Choroid plexus epithelial cell (primary cell): ENCODE results near the gene P2RX5.

Experiments
- DNase-seq: peaks from one replicate; pipeline ENCODE4 v3.0.0-alpha.2; 2010; ENCODE audit warnings: low read depth
- H3K4me3 ChIP-seq: 2 replicates; pipeline ENCODE4 v1.5.1; 2011; ENCODE audit warnings: low read depth, mild to moderate bottlenecking, control low read depth, low read length, moderate library complexity
- TF ChIP-seq, protein P1 (sequence below): conservative IDR thresholded peaks from 2 replicates; pipeline ENCODE4 v1.5.1; 2011; ENCODE audit warnings: low read depth, mild to moderate bottlenecking, control low read depth, inconsistent platforms, low read length, moderate library complexity

The P2RX5 gene

DNA sequence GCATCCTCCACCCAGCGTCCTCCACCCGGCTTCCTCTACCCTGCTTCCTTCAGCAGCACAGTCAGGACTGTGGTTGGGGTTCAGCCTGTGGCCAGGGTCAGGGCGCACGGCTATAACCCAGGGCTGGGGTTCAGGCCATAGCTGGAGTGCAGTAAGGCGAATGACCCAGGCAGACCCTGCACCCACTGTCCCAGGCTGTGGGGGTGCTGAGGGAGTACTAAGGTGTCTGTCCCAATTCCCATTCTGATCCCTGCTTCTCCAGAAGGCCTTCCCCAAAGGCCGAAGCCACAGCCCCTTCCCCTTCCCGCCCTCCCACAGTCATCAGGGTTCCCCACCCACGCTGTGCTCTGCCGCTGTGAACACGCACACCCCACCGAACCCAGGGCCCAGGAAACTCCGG is 14.9 kb downstream of the P2RX5 start:
- no peak overlapping the region for H3K4me3 ChIP-seq
- TF ChIP-seq, protein P1, sequence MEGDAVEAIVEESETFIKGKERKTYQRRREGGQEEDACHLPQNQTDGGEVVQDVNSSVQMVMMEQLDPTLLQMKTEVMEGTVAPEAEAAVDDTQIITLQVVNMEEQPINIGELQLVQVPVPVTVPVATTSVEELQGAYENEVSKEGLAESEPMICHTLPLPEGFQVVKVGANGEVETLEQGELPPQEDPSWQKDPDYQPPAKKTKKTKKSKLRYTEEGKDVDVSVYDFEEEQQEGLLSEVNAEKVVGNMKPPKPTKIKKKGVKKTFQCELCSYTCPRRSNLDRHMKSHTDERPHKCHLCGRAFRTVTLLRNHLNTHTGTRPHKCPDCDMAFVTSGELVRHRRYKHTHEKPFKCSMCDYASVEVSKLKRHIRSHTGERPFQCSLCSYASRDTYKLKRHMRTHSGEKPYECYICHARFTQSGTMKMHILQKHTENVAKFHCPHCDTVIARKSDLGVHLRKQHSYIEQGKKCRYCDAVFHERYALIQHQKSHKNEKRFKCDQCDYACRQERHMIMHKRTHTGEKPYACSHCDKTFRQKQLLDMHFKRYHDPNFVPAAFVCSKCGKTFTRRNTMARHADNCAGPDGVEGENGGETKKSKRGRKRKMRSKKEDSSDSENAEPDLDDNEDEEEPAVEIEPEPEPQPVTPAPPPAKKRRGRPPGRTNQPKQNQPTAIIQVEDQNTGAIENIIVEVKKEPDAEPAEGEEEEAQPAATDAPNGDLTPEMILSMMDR = no peak
- DNase-seq = no peak

DNA sequence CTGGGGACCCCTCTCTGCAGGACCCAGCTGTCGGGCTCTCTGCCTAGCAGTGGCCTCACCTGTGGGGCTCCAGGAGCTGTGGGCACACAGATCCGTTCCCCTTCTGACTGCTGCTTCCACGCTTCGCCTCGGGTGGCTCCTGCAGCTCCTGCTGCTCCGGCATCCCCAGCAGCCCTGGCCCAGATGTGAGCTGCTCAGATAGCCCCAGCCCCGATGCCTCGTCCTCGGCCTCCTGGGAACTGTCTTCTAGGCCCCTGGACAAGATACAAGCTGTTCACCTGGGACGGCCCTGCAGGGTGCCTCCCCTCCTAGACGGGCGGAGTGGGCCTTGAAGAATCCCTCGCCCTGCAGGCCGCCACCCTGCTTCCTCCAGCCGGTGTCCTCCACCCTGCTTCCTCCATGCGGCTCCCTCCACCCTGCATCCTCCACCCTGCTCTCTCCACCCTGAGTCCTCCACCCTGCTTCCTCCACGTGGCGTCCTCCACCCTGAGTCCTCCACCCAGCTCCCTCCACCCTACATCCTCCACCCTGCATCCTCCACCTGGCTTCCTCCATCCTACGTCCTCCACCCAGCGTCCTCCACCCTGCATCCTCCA is 16.3 kb downstream of the P2RX5 start:
- TF ChIP-seq, protein P1 = no peak
- no peak for DNase-seq
- H3K4me3 ChIP-seq = no peak overlapping the region

DNA sequence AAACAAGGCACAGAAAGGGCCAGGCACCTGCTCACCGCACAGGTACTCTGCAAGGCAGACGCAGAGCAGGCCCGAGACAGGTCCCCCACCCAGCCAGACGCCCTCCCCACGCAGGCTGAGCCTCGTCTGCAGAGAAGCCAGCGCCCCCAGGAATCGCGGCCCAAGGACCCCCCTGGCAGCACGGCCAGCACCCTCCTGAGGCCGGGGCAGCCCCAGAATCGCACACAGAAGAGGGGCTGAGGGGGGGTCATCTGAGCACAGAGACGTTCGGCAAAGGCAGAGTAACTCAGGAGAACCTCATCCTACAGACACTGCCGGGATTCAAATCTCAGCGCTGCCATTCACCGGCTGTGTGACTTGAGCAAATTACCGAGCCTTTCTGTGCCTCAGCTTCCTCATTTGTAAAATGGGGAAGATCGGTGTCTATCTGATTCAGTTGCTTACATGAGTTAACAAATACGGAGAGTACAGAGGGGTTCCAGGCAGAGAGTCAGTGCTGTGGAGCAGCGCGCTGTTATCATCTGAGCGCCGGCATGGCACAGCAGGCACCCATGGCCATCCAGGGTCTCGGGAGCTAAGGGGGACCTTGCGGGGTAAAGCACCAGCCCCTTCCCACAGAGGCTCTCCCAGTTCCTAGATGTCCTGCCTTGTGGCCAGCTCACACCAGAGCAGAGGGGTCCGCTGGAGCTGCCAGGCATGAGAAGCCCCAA is 17.0 kb downstream of the P2RX5 start:
- no peak for DNase-seq
- TF ChIP-seq, protein P1 = no peak
- no peak overlapping the region for H3K4me3 ChIP-seq

GRCh38 chr17:3678095-3678820 is 17.7 kb downstream of the P2RX5 start:
- TF ChIP-seq, protein P1 = no peak
- no peak for DNase-seq
- no peak overlapping the region for H3K4me3 ChIP-seq

DNA sequence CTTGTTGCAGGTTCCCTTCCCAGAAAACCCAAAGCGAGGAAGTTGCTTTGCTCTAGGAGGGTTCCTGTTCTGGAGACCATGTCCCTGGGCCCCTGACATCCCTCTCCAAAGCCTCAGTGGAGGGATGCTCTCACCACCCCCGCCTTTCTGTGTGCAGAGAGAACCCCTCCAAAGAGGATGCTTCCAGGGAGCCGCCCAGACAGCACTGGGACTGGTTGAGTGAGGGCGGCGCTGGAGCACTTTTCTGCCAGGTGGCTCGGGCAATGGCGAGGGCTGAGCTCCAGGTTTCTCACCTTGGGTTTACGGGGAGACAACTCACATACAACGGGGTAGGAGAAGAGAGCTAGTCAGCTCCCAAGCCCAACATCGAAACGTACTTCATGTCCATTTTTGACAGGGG is 20.1 kb downstream of the P2RX5 start:
- H3K4me3 ChIP-seq = no peak overlapping the region
- TF ChIP-seq, protein P1 = no peak
- no peak for DNase-seq

DNA sequence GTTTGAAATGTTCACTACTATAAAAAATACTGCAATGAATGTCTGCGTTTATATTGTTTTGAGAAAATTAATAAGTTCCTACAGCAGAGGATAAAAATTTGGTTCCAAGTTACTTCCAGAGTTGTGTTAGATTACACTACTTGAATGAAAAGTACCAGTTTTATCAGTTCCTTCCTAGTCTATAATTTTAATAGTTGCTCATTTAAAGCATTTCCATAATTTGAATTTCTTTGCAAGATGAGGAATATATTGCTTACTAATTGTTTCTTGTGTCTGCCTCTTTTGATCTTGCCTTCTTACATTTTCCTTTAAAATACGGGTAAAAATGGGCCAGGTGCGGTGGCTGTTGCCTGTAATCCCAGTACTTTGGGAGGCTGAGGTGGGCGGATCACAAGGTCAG is 23.4 kb downstream of the P2RX5 start:
- no peak for DNase-seq
- TF ChIP-seq, protein P1 = no peak
- no peak overlapping the region for H3K4me3 ChIP-seq
